IMR-90 (cell line): ENCODE measurements around the gene INPP1. TPM values are rescaled to one million over a fixed set of nuclear protein-coding genes. Genes with fewer than 3 reads are reported as not detected.

ENCODE experiments used
- ATAC-seq: fragments of 200-7000 bp; cut with Tn5 transposase; 2 replicates; pipeline ENCODE4 v1.9.1; 2020; ENCODE audit warnings: low read depth, mild to moderate bottlenecking, moderate library complexity
- BruUV-seq: library from RNA; stranded (reverse); fragments of 400-500 nt; replicated peaks from 2 replicates; lab custom pipeline; 2021; lab: Mats Ljungman, UMichigan
- CTCF ChIA-PET: fragments of 300-600 bp; formaldehyde crosslinking; extraction: SDS; loops from one replicate; lab custom pipeline; 2021; ENCODE audit warnings: antibody characterized with exemption; lab: Yijun Ruan, JAX
- POLR2A ChIA-PET: fragments of 300-600 bp; sonication (Branson Sonifier 250); formaldehyde crosslinking; loops from one replicate; lab custom pipeline; 2022; ENCODE audit warnings: antibody characterized with exemption; ENCODE audit not compliant: unreplicated experiment; lab: Charles Lee
- DNase-seq: peaks from one replicate; pipeline ENCODE4 v3.0.0; 2013
- H2AFZ ChIP-seq: replicated peaks from 2 replicates; pipeline ENCODE3; 2013; ENCODE audit warnings: low read length, mild to moderate bottlenecking; ENCODE audit not compliant: poor library complexity
- H2AK5ac ChIP-seq: 2 replicates; pipeline ENCODE4 v1.6.1; 2013; ENCODE audit warnings: low read depth, low read length, inconsistent platforms
- H2AK9ac ChIP-seq: replicated peaks from 2 replicates; pipeline ENCODE3; 2013; ENCODE audit warnings: mild to moderate bottlenecking, low read depth, low read length, moderate library complexity; ENCODE audit not compliant: poor library complexity
- H2BK120ac ChIP-seq: 2 replicates; pipeline ENCODE4 v1.6.1; 2013; ENCODE audit warnings: low read depth, low read length, inconsistent platforms
- H2BK15ac ChIP-seq: 3 replicates; pipeline ENCODE4 v1.6.1; 2013; ENCODE audit warnings: low read depth, low read length, inconsistent platforms
- H2BK20ac ChIP-seq: 2 replicates; pipeline ENCODE4 v1.6.1; 2013; ENCODE audit warnings: low read depth, mild to moderate bottlenecking, inconsistent platforms, low read length, moderate library complexity
- H2BK5ac ChIP-seq: 2 replicates; pipeline ENCODE4 v1.6.1; 2013; ENCODE audit warnings: mild to moderate bottlenecking, low read depth, low read length, inconsistent platforms; ENCODE audit not compliant: poor library complexity, severe bottlenecking
- H3K14ac ChIP-seq: replicated peaks from 2 replicates; pipeline ENCODE4 v1.6.1; 2013; ENCODE audit warnings: low read depth, low read length, inconsistent platforms
- H3K18ac ChIP-seq: 2 replicates; pipeline ENCODE4 v1.6.1; 2013; ENCODE audit warnings: low read depth, low read length, control low read depth
- H3K23ac ChIP-seq: 2 replicates; pipeline ENCODE4 v1.6.1; 2013; ENCODE audit warnings: low read depth, low read length, inconsistent platforms
- H3K27ac ChIP-seq: 2 replicates; pipeline ENCODE4 v1.5.1; 2013; ENCODE audit warnings: mild to moderate bottlenecking, control low read depth, low read length; ENCODE audit not compliant: insufficient read depth
- H3K27me3 ChIP-seq: 2 replicates; pipeline ENCODE4 v1.6.1; 2013; ENCODE audit warnings: low read length; ENCODE audit not compliant: control insufficient read depth, insufficient read depth
- H3K36me3 ChIP-seq: 2 replicates; pipeline ENCODE4 v1.6.1; 2013; ENCODE audit warnings: low read length, mixed read lengths; ENCODE audit not compliant: control insufficient read depth, insufficient read depth
- H3K4ac ChIP-seq: 2 replicates; pipeline ENCODE4 v1.6.1; 2013; ENCODE audit warnings: low read depth, low read length, inconsistent platforms
- H3K4me1 ChIP-seq: 2 replicates; pipeline ENCODE4 v1.6.1; 2013; ENCODE audit warnings: low read length, mixed read lengths; ENCODE audit not compliant: control insufficient read depth, insufficient read depth
- H3K4me2 ChIP-seq: 2 replicates; pipeline ENCODE4 v1.6.1; 2013; ENCODE audit warnings: low read depth, mild to moderate bottlenecking, control low read depth, low read length, moderate library complexity
- H3K4me3 ChIP-seq: 2 replicates; pipeline ENCODE4 v1.5.1; 2013; ENCODE audit warnings: low read depth, mild to moderate bottlenecking, control low read depth, low read length, moderate library complexity; ENCODE audit not compliant: insufficient read depth
- H3K56ac ChIP-seq: 2 replicates; pipeline ENCODE4 v1.6.1; 2013; ENCODE audit warnings: low read length, inconsistent platforms; ENCODE audit not compliant: insufficient read depth; ENCODE audit errors: extremely low read depth
- H3K79me1 ChIP-seq, 2 experiments: 2 replicates each; pipeline ENCODE4 v1.6.1; 2013; ENCODE audit warnings: low read length in 2 of 2, inconsistent platforms in 1 of 2, low read depth in 1 of 2
- H3K9ac ChIP-seq: 2 replicates; pipeline ENCODE4 v1.6.1; 2013; ENCODE audit warnings: low read depth, low read length, control low read depth
- H3K9me1 ChIP-seq: 2 replicates; pipeline ENCODE4 v1.6.1; 2013; ENCODE audit warnings: low read length, inconsistent platforms; ENCODE audit not compliant: insufficient read depth
- H3K9me3 ChIP-seq: 2 replicates; pipeline ENCODE4 v1.6.1; 2013; ENCODE audit warnings: low read length; ENCODE audit not compliant: control insufficient read depth, insufficient read depth
- H4K20me1 ChIP-seq: 2 replicates; pipeline ENCODE4 v1.6.1; 2013; ENCODE audit warnings: low read length, inconsistent platforms; ENCODE audit not compliant: insufficient read depth
- H4K5ac ChIP-seq: 2 replicates; pipeline ENCODE4 v1.6.1; 2013; ENCODE audit warnings: mild to moderate bottlenecking, low read depth, low read length, control low read depth
- H4K8ac ChIP-seq, 2 experiments: 2 replicates each; pipeline ENCODE4 v1.6.1; 2013; ENCODE audit warnings: low read depth in 2 of 2, low read length in 2 of 2, control low read depth in 1 of 2, inconsistent platforms in 1 of 2
- H4K91ac ChIP-seq: 2 replicates; pipeline ENCODE4 v1.6.1; 2013; ENCODE audit warnings: low read depth, low read length, inconsistent platforms; ENCODE audit not compliant: insufficient read depth
- CEBPB ChIP-seq: IDR thresholded peaks from 2 replicates; pipeline ENCODE4 v1.6.1; 2012; ENCODE audit warnings: low read depth, low read length, improper control_type of control experiment
- CHD1 ChIP-seq: IDR thresholded peaks from 2 replicates; pipeline ENCODE4 v1.6.1; 2012; ENCODE audit warnings: low read depth, low read length, improper control_type of control experiment
- CTCF ChIP-seq: conservative IDR thresholded peaks from 2 replicates; pipeline ENCODE4 v1.5.1; 2012; ENCODE audit warnings: mild to moderate bottlenecking, low read depth, low read length, improper control_type of control experiment
- ELK1 ChIP-seq: fragments of 150-350 bp; IDR thresholded peaks from 2 replicates; pipeline ENCODE4 v1.6.1; 2016; ENCODE audit warnings: low read depth, mild to moderate bottlenecking, low read length, moderate library complexity, borderline replicate concordance
- FOS ChIP-seq: fragments of 150-350 bp; IDR thresholded peaks from 2 replicates; pipeline ENCODE4 v1.6.1; 2016; ENCODE audit warnings: low read depth, low read length
- MAZ ChIP-seq: IDR thresholded peaks from 2 replicates; pipeline ENCODE4 v1.6.1; 2012; ENCODE audit warnings: low read depth, mild to moderate bottlenecking, low read length, improper control_type of control experiment, moderate library complexity, borderline replicate concordance
- MXI1 ChIP-seq: IDR thresholded peaks from 2 replicates; pipeline ENCODE4 v1.6.1; 2012; ENCODE audit warnings: low read depth, mild to moderate bottlenecking, low read length, moderate library complexity, borderline replicate concordance
- NFE2L2 ChIP-seq: fragments of 150-350 bp; IDR thresholded peaks from 2 replicates; pipeline ENCODE4 v1.6.1; 2016; ENCODE audit warnings: low read depth, mild to moderate bottlenecking, low read length
- POLR2A ChIP-seq: IDR thresholded peaks from 2 replicates; pipeline ENCODE4 v1.6.1; 2012; ENCODE audit warnings: mild to moderate bottlenecking, low read depth, low read length
- RAD21 ChIP-seq: IDR thresholded peaks from 2 replicates; pipeline ENCODE4 v1.6.1; 2012; ENCODE audit warnings: low read length, improper control_type of control experiment
- RFX5 ChIP-seq: IDR thresholded peaks from 2 replicates; pipeline ENCODE4 v1.8.0; 2012; ENCODE audit warnings: low read depth, mild to moderate bottlenecking, low read length, moderate library complexity
- SMC3 ChIP-seq: fragments of 150-350 bp; IDR thresholded peaks from 2 replicates; pipeline ENCODE4 v1.6.1; 2016; ENCODE audit warnings: low read depth, mild to moderate bottlenecking, antibody characterized with exemption, low read length, moderate library complexity
- WGBS, 2 experiments: methylation state at CpG; one replicate each; pipeline versions ENCODE4 v1.1.5 to v1.1.7; 2013; ENCODE audit warnings: missing lambda C conversion rate in 2 of 2; ENCODE audit not compliant: insufficient read length in 1 of 2; ENCODE audit errors: extremely low coverage in 2 of 2; 5-methylcytosine and 5-hydroxymethylcytosine counted together
- dilution Hi-C: fragments of 300-500 bp; cut with HindIII; formaldehyde crosslinking; loops from one replicate; pipeline ENCODE4 v1.14.3; 2018; ENCODE audit warnings: low sequenced_read_pairs; ENCODE audit not compliant: unreplicated experiment
- in situ Hi-C: fragments of 300-500 bp; cut with MboI; formaldehyde crosslinking; loops from 3 replicates; pipeline ENCODE4 v1.14.3; 2019; ENCODE audit warnings: low sequenced_read_pairs, inconsistent platforms, mixed read lengths
- intact Hi-C: fragments of 100-400 bp; cut with micrococcal nuclease; formaldehyde crosslinking; loops from 2 replicates; pipeline ENCODE4 v1.10.0; 2022
- polyA plus RNA-seq, 3 experiments: library from polyadenylated mRNA; depleted of rRNA; stranded (reverse); fragments of >200 nt; gene quantifications; 2 replicates each; pipeline ENCODE4 v1.2.3, GENCODE V29; 2012; ENCODE audit warnings: low replicate concordance in 1 of 3
- total RNA-seq: library from RNA; depleted of rRNA; stranded (reverse); fragments of >200 nt; gene quantifications from 2 replicates; pipeline ENCODE4 v1.2.3, GENCODE V29; 2012

Gene INPP1
- total and polyA plus RNA-seq, 2 of the 4 experiments (the other 2 are of a cell fraction) = 4.1 to 10.1 TPM

- no peak for TF ChIP-seq CTCF
- TF ChIP-seq MAZ = no peak
Observed at GRCh38 chr2:190323406-190323805, 20.0 kb upstream of the INPP1 start (continued).

- in situ Hi-C loops (no loop called here), intact Hi-C loops (no loop called here), dilution Hi-C loops (no loop called here)
- WGBS, 2 experiments = 29% methylated on average over 1 of the region's 2 CpGs; no CpG with 5 or more reads in 1 of the 2 experiments
- Histone ChIP-seq H3K23ac (no peak overlapping the region), H3K4me2 (no peak overlapping the region), H3K14ac (no peak overlapping the region), H3K56ac (no peak overlapping the region), H2AK5ac (no peak overlapping the region), H3K27ac (no peak overlapping the region), H3K4ac (no peak overlapping the region), H4K8ac (no peak overlapping the region), H2BK15ac (no peak overlapping the region), H2BK120ac (no peak overlapping the region), H3K36me3 (no peaks in the 10 kb centered on the region), H3K9me3 (no peaks in the 10 kb centered on the region), H2BK5ac (no peak overlapping the region), H3K9ac (no peak overlapping the region), H2AFZ (no peak overlapping the region), H2AK9ac (no peak overlapping the region), H4K91ac (no peak overlapping the region), H4K20me1 (no peaks in the 10 kb centered on the region), H4K5ac (no peak overlapping the region), H3K4me3 (no peak overlapping the region), H3K27me3 (no peaks in the 10 kb centered on the region), H3K4me1 (no peaks in the 10 kb centered on the region), H3K18ac (no peak overlapping the region), H2BK20ac (no peak overlapping the region), H3K9me1 (no peaks in the 10 kb centered on the region), H3K79me1 (no peaks in the 10 kb centered on the region; a peak in 1 of 4 replicates)
- DNase-seq (no peak), ATAC-seq (no peak)
- no TSS peak for BruUV-seq
- ChIA-PET CTCF (no interaction called here), POLR2A (no interaction called here)
- no peak for TF ChIP-seq ELK1
- TF ChIP-seq RFX5 = no peak
- TF ChIP-seq MXI1 = no peak
- TF ChIP-seq FOS = no peak
- TF ChIP-seq MAZ = no peak
- TF ChIP-seq NFE2L2 = no peak
- no peak for TF ChIP-seq POLR2A
- TF ChIP-seq RAD21 = no peak
- no peak for TF ChIP-seq SMC3
- TF ChIP-seq CEBPB = no peak
- no peak for TF ChIP-seq CHD1
- TF ChIP-seq CTCF = no peak
Observed at GRCh38 chr2:190325588-190325987, 17.8 kb upstream of the INPP1 start.
